Hepatic stellate cell (primary cell): ENCODE data around the gene STK35.
"Not testable (repeated sequence)": the region's sequence is repeated elsewhere in the genome, so short reads cannot be mapped to it uniquely, and the experiment has no call there.

Source experiments
- DNase-seq: peaks from one replicate; pipeline ENCODE4 v3.0.0; 2011; ENCODE audit warnings: low spot score

Gene STK35

DNA sequence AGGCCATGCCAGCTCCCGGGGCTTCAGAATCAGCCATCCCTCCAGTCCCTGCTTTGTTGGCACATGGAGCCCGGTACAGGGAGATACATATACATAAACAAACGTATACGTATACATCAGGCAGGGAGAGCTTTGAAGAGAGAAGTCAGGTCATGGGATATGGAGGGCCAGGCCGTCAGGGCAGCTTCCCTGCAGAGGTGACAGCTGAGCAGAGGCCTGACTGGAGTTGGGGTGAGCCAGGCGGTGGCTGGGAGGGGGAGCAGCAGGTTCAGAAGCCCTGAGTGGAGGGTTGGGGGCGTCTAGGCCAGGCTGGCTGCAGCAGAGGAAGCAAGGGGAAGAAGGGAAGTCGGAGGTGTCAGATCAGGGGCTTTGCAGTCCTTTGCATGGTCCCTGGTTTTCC lies 61.7 kb downstream of the STK35 start:
- no peak for DNase-seq

GRCh38 chr20:2163757-2164156 lies 62.1 kb downstream of the STK35 start:
- no peak for DNase-seq

DNA sequence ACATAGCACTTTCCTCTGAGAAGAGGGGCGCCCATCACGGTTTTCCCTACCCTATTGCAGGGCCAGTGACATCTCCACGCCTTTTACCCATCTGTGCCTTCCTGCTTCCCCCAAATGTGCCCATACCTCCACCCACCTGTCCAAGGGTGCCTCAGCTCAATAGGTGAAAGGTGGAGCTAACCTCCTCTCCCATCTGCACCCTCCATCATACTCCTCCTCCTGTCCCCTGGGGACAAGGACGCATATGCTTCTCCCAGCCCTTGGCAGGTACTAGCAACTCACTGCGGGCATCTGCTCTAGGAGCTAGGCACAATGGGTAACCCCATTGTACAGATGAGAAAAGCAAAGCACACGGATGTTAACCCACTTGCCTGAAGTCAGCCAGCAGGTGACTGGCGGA lies 62.8 kb downstream of the STK35 start:
- DNase-seq = no peak

DNA sequence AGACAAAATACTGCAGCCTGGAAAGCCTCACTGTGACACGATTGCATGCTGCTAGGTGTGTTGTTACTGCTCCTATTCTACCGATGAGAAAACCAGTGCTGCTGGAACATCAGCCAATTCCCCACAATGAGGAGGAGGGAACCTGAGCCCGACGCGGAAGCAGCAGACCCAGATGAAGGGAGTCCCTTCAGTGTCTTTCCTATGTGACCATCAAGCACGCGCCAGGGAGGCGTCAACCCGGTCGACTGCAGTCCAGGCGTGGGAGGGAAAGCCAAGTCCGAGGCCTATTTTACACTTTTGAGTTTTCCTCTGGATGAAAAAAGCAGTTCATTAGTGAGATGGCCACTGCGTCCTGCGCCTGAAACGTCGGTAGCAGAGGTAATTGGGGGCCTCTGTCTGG lies 63.3 kb downstream of the STK35 start:
- DNase-seq = no peak

GRCh38 chr20:2165871-2166270 lies 64.2 kb downstream of the STK35 start:
- DNase-seq = no peak

DNA sequence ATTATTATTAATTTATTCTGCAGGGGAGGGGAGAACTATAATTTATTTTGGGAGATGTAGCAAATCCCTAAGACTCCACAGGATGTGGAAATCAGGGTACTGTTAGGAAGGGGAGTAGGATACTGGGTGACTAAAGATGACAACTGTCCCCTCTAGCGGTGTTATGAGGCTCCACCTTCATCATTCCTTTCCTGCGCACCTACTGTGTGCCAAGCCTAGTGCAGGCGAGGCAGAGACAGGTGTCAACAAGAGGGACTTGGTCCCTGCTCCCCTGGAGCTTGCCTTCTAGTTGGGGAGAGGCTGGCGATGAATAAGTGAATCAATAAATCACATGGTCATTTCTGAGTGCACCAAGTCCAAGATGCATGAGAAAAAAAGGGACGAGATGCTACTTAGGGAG lies 65.5 kb downstream of the STK35 start:
- DNase-seq = no peak

GRCh38 chr20:2168946-2169345 lies 67.3 kb downstream of the STK35 start:
- DNase-seq = no peak

- DNase-seq = no peak
Measured at GRCh38 chr20:2169456-2170088, 67.9 kb downstream of the STK35 start.

DNA sequence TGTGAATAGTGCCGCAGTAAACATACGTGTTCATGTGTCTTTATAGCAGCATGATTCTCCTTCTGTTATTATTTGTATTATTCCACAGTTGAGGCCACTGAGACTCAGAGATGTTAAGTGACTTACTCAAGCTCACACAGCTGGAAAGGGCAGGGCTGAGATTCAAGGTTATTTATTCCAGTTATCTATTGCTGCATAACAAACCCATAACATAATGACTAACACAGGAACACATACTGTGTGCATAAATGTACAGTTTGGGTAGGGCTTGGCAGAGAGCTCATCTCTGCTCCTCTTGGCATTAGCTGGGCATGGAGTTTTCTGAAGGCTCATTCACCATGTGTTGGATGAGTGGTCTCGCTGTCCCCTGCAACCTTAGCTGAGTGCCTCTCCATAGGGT lies 68.8 kb downstream of the STK35 start:
- DNase-seq = no peak

- DNase-seq = no peak
Measured at GRCh38 chr20:2171266-2171790, 69.7 kb downstream of the STK35 start.

GRCh38 chr20:2171840-2172239 lies 70.2 kb downstream of the STK35 start:
- DNase-seq = not testable (repeated sequence)

- peak; percentile 82 for DNase-seq
Measured at GRCh38 chr20:2172305-2173175, 70.9 kb downstream of the STK35 start.

DNA sequence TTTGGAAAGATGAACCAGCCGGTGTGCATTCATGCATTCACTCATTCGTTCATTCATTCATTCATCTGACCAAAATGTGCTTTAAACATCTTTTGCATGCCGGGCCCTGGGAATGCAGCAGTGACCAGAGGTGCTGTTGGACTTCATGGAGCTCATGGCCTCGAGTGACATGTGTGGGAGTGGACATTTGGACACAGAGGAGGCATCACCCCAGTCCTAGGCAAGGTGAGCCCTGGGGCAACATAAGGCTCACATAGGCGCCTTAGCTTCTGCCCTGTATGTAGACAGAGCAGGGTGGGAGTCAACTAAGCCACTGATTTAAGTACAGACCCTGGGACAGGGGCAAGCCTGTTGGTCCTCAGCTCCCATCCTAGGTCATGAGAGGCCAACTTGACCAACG lies 71.6 kb downstream of the STK35 start:
- no peak for DNase-seq

- DNase-seq = no peak
Measured at GRCh38 chr20:2174067-2174466, 72.4 kb downstream of the STK35 start.

GRCh38 chr20:2176946-2177345 lies 75.3 kb downstream of the STK35 start:
- no peak for DNase-seq

DNA sequence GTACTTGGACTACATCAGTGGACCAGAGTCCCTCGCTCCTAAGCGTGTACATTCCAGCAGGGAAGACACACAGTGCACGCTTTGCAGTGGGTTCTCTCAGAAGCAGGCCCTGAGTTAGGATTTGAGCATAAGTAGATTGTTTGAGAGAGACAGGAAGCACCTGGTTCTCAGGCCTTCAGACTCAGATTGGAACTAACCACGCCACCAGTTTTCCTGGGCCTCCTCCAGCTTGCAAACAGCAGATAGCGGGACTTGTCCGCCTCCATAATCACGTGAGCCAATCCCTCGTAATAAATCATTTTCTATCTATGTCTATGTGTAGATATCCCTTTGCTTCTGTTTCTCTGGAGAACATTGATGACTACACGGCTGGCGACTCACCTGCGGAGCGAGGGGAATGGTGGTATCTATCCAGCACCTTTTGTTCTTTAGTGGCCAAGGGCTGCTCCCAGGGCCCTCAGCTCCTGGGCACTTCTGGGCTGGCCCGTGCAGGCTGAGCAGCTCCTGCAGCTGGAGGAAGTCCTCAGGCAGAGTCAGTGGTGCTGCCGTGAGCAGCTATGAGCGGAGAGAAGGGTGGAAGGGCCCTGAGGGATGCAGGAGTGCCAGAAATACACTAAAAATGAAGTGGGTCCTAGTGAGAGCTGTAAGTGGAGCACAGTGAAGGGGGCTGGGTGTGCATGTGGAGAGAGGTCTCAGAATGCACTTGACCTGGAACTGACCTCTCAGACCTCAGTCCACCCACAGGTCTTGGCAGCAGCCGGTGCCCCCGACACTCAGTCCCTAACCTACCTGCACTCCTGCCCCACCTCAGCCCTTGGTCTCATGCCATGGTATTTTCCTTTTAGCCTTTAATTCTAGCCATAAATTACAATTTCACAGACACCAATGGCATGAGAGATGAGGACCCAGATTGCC lies 76.9 kb downstream of the STK35 start:
- DNase-seq = no peak

DNA sequence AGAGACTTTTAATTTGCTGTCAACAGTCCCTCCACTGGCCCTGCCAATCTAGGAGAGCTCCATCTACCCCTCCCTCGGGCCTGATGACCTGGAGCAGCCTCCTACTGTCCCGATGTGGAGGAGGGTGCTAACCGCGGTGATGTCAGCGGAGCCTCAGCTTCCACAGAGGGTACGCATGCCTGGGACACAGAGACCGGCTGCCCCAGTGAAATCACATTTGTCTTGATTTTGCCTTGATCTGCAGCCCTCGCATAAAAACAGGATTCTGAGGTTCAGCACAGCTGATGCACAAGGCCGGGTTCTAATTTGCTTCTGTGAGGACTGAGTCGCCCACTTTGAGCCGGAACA lies 77.6 kb downstream of the STK35 start:
- DNase-seq = no peak

- DNase-seq = no peak
Measured at GRCh38 chr20:2179949-2180348, 78.3 kb downstream of the STK35 start.

DNA sequence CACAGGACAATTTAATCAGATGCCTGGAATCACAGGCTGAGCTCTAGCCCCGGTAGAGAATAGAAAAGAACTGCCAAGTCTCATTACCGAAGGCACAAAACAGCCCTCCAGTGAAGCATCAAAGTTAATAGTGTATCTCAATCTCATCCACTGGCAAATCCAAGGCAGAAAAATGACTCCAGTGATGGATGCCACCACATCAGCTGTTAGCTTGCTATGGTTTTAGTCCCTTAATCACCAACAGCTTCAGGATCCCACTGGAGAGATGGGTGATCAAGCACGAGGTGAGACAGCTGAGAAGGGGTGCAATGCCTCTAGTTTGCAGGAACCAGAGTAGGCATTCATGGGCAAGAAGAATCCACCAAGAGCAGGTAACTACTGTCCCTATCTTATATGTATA lies 81.8 kb downstream of the STK35 start:
- DNase-seq = no peak

DNA sequence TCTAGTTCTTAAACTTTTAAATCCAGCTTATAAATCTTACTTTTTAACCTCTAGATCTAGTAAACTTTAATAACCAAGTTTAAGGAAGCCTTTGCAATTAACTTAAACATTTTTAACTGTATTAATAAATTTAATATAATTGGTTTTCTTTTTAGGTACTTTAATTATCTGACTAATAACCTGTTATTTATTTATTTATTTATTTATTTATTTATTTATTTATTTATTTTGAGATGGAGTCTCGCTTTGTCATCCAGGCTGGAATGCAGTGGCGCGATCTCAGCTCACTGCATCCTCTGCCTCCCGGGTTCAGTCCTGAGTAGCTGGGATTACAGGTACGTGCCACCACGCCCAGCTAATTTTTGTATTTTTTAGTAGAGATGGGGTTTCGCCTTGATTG lies 83.3 kb downstream of the STK35 start:
- DNase-seq = not testable (repeated sequence)

GRCh38 chr20:2195614-2196013 lies 94.0 kb downstream of the STK35 start:
- no peak for DNase-seq

DNA sequence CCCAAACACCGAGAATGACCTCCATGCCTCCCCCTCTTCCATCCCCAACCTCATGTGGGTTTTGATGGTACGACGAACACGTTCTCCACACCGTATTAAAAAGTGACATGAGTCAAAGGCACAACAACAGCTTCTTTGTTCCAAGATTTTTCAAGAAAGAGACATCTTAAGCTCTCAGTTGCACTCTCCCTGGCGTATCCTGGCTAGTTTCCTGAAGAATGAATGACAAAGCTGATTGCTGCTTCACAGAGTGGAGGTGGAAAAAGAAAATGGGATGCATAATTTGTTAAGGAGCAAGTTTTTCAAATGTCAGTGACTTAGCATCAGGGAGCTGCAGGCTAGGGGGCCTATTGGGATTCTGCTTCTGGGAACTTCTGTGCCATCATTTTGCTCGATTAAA lies 95.5 kb downstream of the STK35 start:
- DNase-seq = no peak
